Measurements from ENCODE around the gene RTRAF.
A peak's percentile ranks its signal among the peaks of the same experiment; 100 is the strongest.

RTRAF gene

DNA sequence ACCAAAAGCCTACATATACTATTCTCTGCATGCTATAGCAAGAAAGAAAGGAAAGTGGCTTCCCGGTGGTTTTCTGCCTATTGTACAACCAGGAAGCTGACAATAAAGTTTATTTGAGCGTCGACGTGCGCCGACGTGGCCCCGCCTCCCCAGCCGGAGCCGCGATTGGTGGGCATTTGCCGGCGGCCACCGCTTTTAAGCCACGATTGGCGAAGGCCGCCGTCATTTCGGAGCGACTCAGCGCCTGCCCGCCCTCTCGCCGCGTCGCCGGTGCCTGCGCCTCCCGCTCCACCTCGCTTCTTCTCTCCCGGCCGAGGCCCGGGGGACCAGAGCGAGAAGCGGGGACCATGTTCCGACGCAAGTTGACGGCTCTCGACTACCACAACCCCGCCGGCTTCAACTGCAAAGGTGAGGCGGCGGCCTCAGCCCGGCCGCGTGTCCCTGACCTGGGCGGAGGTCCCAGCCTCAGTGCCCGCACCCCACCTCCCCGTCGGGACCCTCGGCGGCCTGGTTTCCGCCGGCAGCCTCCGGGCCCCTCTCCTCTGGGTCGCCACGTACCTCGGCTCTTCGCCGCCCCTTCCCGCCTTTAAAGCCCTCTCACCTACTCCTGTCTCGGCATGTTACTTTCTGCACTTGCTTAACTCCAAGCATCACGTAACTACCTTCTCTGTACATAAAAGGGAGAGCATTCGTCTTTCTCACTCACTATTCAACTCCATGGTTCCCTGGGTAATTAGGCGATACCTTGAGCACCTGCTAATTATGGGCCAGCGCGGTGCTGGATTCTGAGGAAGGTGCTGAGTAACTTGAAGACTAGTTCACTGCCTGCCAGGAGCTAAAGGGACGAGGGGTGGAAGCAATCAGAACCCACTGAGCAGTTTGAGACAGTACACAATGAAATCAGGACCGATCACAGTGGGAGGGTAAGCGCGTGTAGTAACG lies at the start of gene RTRAF:
Gene RTRAF (plus strand): TSS at position 254 of the 942 bp plus-strand sequence. CDS start 94 bp downstream, at position 348.
- peak; percentile 88 for DNase-seq (ENCODE audit: low read depth)

DNA sequence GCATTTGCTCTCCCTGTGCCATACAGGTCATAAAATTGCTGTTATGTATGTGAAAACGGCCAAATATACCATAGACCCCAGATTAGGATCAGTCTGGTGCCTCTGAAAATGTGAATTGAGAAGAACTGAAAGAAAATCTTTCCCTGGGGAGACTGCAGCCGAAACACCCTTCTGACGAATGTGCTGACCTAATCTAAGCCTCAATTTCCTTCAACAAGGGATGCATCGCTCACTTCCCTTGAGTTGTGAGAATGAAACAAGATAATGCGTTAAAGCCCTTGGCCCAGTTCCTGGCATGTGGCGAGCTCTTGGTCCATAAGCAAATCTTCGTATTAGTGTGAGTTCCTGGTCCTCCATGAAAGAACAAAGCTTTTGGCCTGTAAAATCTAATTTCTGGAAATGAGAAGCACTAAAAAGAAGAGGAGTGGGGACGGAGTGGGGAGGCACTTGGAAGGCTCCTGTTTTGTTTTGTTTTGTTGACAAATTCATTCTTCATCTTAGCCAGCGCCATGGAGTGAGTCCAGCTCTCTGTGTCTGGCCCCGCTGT lies 49.5 kb upstream of the RTRAF start:
- no peak for DNase-seq (ENCODE audit: low read depth)

- DNase-seq (ENCODE audit: low read depth) = no peak
These were observed 46.4 kb upstream of the RTRAF start for GRCh38 chr14:51942971-51943370.

DNA sequence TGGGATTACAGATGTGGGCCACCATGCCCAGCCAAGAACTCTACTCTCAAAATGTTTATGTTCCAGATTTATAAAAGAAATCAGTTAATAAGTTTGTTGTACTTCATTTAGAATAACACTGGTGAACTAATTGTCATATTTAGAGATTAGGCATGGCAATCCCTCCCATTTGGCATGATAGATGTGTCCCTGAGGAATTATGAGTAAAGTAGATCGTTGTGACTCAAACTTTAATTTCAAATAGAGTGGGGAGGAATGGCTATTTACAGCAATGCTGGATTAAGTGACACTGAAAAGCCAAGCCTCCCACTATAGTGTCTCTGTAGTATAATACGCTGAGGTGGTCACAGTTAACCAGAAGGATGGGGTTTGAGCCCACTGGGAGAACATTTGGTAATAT lies 39.3 kb upstream of the RTRAF start:
- no peak for DNase-seq (ENCODE audit: low read depth)

GRCh38 chr14:51951656-51952055 lies 37.7 kb upstream of the RTRAF start:
- DNase-seq (ENCODE audit: low read depth) = no peak

DNA sequence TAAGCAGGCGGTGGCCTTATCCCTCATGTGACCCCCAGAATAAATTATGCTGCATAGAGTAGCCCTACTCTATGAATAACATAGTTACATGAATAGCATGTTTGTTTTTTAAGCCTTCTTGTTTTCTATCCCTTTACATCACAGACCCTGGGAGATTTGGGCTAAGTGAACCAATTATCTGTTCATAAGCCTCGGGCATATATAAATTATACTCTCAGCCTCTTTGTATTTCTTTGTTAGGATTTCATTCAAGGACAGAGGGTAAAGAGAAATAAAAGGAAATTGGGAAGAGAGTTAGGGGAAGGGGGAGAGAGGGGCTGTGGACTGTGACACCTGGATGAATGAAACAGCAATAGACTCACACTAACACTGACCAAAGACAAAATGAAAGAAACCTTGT lies 35.3 kb upstream of the RTRAF start:
- no peak for DNase-seq (ENCODE audit: low read depth)

- no peak for DNase-seq (ENCODE audit: low read depth)
These were observed 34.7 kb upstream of the RTRAF start for GRCh38 chr14:51954657-51955056.

DNA sequence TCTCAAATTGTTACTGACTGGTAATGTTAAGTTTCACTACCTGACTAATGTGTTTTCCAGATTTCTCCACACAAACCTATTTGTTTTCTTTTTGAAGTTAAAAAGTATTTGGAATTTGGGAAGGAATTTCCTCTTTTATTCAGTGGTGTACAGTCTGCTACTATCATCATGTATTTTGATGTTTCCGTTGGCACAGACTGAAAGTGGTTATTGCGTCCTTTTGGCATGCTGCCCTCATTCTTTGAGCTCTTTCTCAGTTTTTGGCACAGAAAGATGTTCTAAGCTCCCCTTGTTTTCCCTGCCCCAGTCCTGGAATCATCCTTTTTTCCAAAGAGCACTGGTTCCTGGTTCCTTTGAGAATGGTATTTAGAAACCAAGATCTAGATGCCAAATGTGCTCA lies 31.4 kb upstream of the RTRAF start:
- no peak for DNase-seq (ENCODE audit: low read depth)

GRCh38 chr14:51959928-51960327 lies 29.4 kb upstream of the RTRAF start:
- DNase-seq (ENCODE audit: low read depth) = no peak

DNA sequence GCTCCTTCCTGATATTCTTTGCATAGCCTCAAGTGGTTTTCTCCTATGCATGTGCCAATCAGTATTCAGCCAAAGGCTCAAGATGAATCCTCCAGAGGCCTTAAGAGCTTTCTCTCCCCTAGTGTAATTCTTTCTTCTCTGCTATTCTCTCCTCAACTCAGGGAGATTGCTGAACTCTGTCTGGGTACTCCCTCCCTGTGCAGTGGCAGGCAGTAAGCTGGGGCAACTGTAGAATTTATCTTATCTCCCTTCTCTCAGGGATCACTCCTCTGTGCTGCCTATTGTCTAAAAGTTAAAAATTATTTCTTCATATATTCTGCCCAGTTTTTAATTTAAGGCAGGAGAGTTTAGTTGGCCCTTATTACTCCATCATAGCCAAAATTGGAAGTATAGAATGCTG lies 28.5 kb upstream of the RTRAF start:
- DNase-seq (ENCODE audit: low read depth) = no peak

GRCh38 chr14:51962711-51963110 lies 26.6 kb upstream of the RTRAF start:
- DNase-seq (ENCODE audit: low read depth) = no peak

DNA sequence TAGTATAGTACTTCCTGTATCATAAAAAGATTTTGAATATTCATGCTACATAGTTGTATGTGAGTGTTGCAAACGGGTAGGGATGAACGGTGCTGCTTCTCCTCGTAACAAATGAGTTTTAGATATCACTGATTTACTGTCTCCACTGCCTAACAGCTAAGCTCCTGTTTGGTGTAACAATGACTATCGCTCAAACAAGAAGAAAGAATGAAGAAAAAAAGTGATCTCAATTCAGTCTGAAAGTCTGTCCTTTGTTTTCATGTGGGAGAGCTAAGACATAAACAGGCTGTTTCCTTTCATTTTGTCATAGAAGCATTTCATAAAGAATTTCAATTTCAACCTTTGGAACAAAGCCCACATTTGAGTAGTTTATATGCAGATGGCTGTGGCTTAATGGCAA lies 26.1 kb upstream of the RTRAF start:
- no peak for DNase-seq (ENCODE audit: low read depth)

- no peak for DNase-seq (ENCODE audit: low read depth)
These were observed 21.8 kb upstream of the RTRAF start for GRCh38 chr14:51967521-51967920.

GRCh38 chr14:51969852-51970540 lies 19.4 kb upstream of the RTRAF start:
- DNase-seq (ENCODE audit: low read depth) = no peak

DNA sequence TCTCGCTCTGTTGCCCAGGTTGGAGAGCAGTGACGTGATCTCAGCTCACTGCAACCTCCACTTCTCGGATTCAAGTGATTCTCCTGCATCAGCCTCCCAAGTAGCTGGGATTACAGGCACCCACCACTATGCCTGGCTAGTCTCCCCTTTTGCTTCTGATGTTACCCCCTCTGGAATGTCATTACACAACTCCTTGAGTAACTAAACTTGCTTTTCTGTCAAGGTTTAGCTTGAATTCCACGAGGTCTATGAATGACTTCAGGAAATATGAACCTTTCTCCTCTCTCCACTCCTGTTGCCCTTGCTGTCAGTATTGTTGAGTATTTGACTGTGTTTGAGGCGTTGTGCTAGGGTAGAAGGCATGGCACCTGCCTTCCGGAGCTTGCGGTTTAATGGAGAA lies 16.8 kb upstream of the RTRAF start:
- DNase-seq (ENCODE audit: low read depth) = no peak

DNA sequence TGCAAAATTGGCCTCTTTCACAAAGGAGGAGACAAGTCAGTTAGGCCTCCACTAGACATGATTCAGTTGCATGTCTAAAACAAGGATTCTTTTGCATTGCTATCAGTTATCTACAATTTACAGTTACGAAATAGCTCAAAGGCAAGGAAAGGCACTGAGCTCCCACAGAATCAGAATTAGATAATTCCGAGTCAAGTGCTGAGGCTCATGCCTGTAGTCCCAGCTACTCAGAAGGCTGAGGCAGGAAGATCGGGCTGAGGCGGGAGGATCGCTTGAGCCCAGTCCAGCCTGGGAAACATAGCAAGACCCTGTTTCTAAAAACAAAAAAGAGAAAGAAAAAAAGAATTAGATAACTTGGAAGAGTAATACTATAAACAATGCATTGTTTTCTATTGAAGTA lies 12.3 kb upstream of the RTRAF start:
- DNase-seq (ENCODE audit: low read depth) = no peak

DNA sequence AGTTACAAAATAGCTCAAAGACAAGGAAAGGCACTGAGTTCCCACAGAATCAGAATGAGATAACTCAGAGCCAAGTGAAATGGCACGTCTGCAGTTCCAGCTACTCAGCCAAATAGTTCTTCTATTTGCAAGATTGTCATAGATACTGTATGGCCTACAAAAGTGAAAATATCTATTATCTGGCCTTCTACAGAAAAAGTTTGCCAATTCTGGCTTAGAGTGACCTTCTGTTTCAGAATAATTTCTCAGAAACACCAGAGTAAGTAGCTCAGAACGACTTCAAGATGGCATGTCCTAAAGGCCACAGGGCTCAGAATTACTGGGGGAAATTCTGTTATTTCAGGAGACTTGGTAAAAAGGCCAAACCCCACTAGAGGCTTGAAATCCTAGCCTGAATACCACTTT lies 10.7 kb upstream of the RTRAF start:
- DNase-seq (ENCODE audit: low read depth) = no peak

GRCh38 chr14:51979088-51979709 lies 10.1 kb upstream of the RTRAF start:
- DNase-seq (ENCODE audit: low read depth) = peak; percentile 77

DNA sequence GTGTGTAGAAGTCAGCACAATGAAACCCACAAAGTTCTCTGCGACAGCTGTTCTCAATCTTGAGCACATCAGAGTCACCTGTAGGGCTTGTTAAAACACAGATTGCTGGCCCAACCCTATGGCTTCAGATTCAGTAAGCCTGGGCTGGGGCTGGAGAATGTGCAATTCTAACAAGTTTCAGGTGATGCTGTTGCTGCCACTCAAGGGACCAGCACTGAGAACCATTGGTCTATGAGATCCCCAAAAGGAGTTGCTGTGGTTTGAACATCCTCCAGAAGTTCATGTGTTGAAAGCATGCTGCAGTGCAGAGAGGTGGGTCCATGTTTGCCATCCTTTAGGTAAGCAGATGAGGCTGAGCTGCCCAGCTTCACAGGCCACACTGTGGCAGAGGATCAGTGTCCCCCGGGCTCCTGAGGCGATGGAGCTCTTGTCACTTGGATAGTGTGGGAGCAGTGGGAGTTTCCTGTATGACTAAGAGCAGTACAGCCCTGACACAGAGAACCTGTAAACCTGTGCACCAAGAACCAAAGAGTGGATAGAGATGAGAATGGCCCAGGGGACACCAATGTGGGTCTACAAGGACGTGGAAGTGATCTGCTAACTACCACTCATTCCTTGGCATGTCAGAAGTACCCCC lies 8.0 kb upstream of the RTRAF start:
- DNase-seq (ENCODE audit: low read depth) = no peak

- no peak for DNase-seq (ENCODE audit: low read depth)
These were observed 1.1 kb upstream of the RTRAF start for GRCh38 chr14:51988221-51988620.

- DNase-seq (ENCODE audit: low read depth) = no peak
These were observed 1.1 kb downstream of the RTRAF start for GRCh38 chr14:51990488-51990887.

- DNase-seq (ENCODE audit: low read depth) = no peak
These were observed 4.1 kb downstream of the RTRAF start for GRCh38 chr14:51993285-51993920.
